GM12874 (cell line): Measurements from ENCODE around the gene NRN1.

Source experiments
- TF ChIP-seq, protein P1 (sequence below): IDR thresholded peaks from 2 replicates; pipeline ENCODE4 v1.5.1; 2011; ENCODE audit warnings: low read depth, mild to moderate bottlenecking, control low read depth, low read length, moderate library complexity; ENCODE audit not compliant: insufficient read depth

Gene NRN1

DNA sequence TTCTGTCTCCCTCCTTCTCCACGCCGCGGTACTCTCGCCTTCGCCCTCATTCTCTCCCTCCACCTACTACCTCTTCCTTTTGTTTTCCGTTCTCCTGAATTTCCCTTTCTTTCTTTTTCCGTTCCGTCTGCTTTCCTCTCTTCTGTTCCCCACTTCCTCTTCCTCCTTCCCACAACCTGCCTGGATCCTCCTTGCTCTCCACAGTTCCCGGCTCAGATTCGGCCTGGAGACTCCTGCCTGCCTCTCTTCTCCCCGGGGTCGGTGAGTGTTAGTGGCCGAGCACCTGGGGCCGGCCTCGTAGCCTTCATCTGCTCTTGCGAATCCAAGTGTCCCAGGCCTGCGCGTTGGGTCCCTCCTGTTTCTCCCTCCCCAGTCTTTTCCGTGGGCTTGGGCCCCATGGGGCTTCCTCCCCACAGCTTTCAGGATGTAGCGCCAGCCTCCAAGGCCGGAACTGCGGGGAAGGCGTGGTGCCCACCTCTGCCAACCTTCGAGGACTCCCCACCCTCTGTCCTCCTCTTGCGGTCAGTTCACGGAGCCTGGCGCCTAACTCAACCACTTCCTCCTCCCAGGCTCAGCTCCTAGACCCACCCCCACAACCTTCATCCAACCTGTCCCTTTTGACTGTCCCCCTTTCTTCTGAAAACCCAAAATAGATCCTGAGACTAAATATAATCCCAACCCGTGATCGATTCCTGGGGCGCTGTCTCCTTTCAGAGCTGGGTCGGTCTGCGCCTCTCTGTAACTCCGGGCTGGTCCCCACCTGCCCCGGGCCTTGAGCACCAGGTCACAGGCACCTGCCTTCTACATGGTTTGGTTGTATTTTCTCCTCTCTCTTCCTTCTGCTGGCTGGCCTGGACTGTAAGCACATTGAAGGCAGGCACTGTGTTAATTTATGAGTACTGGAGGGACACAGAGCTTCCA, 6.8 kb downstream of the NRN1 start:
- TF ChIP-seq, protein P1, sequence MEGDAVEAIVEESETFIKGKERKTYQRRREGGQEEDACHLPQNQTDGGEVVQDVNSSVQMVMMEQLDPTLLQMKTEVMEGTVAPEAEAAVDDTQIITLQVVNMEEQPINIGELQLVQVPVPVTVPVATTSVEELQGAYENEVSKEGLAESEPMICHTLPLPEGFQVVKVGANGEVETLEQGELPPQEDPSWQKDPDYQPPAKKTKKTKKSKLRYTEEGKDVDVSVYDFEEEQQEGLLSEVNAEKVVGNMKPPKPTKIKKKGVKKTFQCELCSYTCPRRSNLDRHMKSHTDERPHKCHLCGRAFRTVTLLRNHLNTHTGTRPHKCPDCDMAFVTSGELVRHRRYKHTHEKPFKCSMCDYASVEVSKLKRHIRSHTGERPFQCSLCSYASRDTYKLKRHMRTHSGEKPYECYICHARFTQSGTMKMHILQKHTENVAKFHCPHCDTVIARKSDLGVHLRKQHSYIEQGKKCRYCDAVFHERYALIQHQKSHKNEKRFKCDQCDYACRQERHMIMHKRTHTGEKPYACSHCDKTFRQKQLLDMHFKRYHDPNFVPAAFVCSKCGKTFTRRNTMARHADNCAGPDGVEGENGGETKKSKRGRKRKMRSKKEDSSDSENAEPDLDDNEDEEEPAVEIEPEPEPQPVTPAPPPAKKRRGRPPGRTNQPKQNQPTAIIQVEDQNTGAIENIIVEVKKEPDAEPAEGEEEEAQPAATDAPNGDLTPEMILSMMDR: no peak

DNA sequence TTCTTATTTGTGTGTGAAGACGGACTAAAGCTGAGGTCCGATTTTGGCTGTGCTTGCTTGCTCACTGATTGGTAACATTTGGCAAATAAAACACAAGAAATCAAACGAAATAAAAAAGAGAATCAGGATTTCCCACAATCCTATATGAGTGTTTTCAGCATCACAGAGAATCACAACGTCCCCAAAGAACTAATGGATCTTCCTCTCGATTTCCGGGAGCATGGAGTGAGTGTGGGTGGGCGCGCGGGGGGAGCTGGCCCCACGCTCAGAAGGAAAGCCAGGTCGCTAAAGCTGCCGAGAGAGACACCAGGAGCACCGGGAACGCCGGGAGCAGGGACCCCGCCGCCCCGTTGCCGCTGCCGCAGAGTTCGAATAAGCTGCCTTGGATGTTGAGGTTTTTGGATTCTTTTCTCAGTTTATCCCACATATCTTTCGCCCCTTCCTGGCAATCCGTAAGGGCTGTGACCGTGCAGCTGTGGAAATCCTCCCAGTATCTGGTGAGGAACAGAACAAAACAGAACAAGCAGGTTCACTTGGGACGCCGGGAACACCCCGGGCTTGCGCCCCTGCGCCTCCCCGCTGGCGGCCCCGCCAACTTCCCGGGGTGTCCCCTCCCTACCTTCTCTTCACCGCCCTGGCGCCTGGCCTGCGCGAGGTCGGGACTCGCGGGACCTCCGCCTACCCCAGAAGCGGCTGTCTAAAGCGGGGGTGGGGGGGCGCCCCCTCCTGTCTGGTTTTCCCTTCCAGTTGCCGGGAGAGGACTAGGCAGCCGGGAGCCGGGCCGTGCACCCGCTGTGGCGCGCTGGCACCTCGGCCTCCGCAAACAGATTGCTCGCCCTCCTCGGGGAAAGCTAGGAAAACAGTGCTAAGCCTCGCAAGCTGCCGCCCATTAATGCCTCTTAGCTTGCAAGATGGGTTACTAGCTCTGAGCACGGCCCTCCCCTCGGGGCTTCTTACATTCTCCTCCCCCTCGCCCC, 7.7 kb downstream of the NRN1 start:
- TF ChIP-seq, protein P1: no peak

DNA sequence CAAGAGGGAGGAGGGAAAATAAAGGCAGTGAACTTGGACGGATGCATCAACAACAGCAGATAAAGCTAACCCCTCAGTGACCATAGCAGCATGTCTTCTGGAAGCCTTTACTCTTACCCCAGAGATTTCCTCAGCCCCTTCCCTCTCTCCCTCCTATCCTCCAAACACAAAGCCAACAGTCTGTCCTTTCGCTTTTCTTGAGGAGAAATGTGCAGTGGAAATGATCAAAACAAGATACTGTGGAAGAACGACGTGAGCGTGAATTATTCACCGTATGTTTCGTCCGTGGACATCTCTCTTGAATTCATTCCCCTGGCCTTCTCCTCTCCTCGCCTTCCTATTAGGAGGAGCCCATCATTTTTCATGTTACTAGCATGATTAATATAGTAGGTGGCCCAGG, 8.5 kb downstream of the NRN1 start:
- TF ChIP-seq, protein P1: no peak

DNA sequence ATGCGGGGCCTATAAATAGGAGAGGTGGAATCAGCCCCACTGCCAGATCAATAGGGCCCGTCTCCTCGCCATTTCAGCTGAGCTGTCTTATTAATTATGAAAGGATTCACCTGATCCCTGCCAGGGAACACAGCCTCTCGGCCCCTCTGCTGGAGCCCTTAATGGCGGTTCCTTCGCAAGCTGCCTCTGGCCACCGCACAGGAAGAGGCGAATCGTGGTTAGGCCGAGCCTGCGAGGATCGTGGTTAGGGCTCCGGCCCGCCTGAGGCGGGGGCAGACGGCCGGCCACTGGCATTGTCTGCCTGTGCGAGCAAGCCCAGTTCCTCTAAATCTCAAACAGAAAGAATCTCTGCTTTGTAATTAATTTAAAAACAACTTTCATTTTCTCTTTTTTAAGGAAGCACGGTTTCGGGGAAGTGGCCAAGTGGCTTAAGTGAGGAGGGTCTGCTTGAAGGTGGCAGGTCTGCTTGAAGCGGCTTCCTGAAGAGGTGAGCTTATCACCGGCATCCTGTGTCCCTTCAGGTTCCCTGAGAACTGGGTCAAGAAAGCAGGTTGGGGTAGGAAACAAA, 9.2 kb downstream of the NRN1 start:
- TF ChIP-seq, protein P1: no peak

DNA sequence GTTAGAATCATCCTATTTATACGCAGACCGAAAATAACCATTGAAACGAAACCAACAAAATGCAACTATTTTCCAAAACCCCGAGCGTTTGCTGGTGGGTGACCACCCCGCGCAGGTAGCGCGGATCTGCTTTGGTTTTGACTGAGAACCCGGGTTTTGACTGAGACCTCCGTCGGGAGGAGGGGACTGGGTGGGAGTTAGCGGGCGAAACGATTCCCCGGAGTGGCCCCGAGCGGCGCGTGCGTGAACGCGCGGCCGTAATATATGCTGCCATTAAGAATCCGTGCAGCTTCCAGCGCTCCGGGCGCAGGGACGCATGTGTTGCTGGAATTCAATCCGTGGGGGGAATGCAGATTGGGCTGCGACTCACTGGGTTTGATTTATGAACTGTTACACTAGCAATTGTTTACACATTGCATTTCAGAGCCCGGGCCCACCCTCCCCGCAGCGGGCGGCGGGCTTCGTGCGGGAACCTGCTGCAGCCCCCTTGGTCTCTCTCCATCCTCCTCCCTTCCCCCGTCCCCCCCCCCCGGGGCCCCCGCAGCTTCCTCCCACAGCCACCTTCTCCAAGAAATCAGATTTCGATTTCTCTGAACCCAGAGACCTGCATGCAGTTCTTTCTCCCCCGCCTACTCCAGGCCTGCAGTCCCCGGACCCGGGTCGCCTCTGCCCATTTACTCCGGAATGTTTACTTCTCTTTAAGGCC, 9.9 kb downstream of the NRN1 start:
- TF ChIP-seq, protein P1: no peak

DNA sequence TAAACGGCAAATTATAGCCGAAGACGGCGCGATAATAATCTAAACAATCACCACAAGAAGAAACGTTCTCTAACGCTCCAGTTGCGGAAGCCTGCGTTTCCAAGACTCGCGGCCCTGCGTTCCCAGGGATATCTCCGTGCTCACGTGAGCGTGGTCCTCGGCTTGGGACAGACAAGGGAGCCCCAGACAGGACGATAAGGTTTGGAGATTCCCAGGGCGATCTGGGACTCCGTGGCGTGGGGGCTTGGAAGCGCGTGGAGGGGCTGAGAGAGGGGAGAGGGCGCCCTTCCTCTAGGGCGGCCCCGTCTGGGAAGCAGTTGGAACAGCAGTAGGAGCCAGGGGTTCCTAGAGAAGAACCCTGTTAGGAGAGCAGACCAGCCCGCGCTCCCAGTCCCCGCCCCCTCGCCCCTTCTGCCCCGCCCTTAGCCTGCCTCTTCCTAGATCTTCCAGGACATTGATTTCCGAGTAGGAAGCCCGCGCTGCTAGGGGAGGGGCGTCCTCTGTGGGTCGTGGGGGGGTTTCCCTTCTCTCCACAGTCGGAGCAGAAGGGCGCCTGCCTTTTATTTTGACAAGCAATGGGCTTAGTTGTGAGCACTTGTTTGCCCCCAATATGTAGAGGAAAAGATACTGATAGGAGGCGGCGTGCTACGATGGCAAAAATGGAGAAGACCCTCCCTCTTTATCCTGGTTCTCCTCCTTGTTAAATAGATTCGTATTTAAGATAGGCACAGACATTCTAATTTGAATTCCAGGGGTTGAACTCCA, 10.6 kb downstream of the NRN1 start:
- TF ChIP-seq, protein P1: no peak
